GM12872 (cell line): ENCODE data around the gene SLC12A7.

Experiments used
- CTCF ChIP-seq: IDR thresholded peaks from 3 replicates; pipeline ENCODE4 v1.5.1; 2011; ENCODE audit warnings: low read depth, mild to moderate bottlenecking, low read length, moderate library complexity; ENCODE audit not compliant: insufficient read depth

SLC12A7 gene

GRCh38 chr5:1063661-1064382 is 48.0 kb downstream of the SLC12A7 start:
- no peak for TF ChIP-seq CTCF

GRCh38 chr5:1062761-1063568 is 48.9 kb downstream of the SLC12A7 start:
- no peak for TF ChIP-seq CTCF

GRCh38 chr5:1061916-1062315 is 49.9 kb downstream of the SLC12A7 start:
- no peak for TF ChIP-seq CTCF

- TF ChIP-seq CTCF = no peak
Observed at GRCh38 chr5:1060535-1060981, 51.3 kb downstream of the SLC12A7 start.

GRCh38 chr5:1059884-1060263 is 52.0 kb downstream of the SLC12A7 start:
- no peak for TF ChIP-seq CTCF

GRCh38 chr5:1058988-1059883 is 52.6 kb downstream of the SLC12A7 start:
- TF ChIP-seq CTCF = no peak
